HEK293T (cell line): ENCODE data around the gene NAA11.

Source experiments
- CTCF ChIA-PET: fragments of 350-600 bp; formaldehyde crosslinking; extraction: SDS; loops from one replicate; lab custom pipeline; 2021; ENCODE audit warnings: antibody characterized with exemption, inconsistent platforms; lab: Yijun Ruan, JAX
- POLR2A ChIA-PET: fragments of 350-600 bp; formaldehyde crosslinking; extraction: SDS; loops from one replicate; lab custom pipeline; 2020; ENCODE audit warnings: antibody characterized with exemption, inconsistent platforms; lab: Yijun Ruan, JAX
- DNase-seq: peaks from one replicate; pipeline ENCODE4 v3.0.0; 2012; ENCODE audit warnings: mixed read lengths; ENCODE audit errors: extremely low spot score
- ARNT ChIP-seq: fragments of 450-650 bp; IDR thresholded peaks from 2 replicates; pipeline ENCODE4 v1.6.1; 2017; ENCODE audit warnings: mild to moderate bottlenecking
- BHLHE40 ChIP-seq: fragments of 450-650 bp; IDR thresholded peaks from 2 replicates; pipeline ENCODE4 v1.6.1; 2016; ENCODE audit warnings: mild to moderate bottlenecking, moderate library complexity, borderline replicate concordance
- CTBP1 ChIP-seq: fragments of 450-650 bp; IDR thresholded peaks from 2 replicates; pipeline ENCODE4 v1.6.1; 2016; ENCODE audit warnings: borderline replicate concordance
- ELF4 ChIP-seq: fragments of 450-650 bp; IDR thresholded peaks from 2 replicates; pipeline ENCODE4 v1.6.1; 2017; ENCODE audit warnings: antibody characterized with exemption
- FOXA1 ChIP-seq: fragments of 450-650 bp; IDR thresholded peaks from 2 replicates; pipeline ENCODE4 v1.6.1; 2016; ENCODE audit warnings: mild to moderate bottlenecking
- FOXK2 ChIP-seq: fragments of 450-650 bp; IDR thresholded peaks from 2 replicates; pipeline ENCODE4 v1.6.1; 2016; ENCODE audit warnings: mild to moderate bottlenecking
- FOXM1 ChIP-seq: fragments of 450-650 bp; IDR thresholded peaks from 2 replicates; pipeline ENCODE4 v1.6.1; 2017; ENCODE audit warnings: mild to moderate bottlenecking, borderline replicate concordance
- HDGF ChIP-seq: fragments of 450-650 bp; IDR thresholded peaks from 2 replicates; pipeline ENCODE4 v1.6.1; 2017; ENCODE audit warnings: antibody characterized with exemption, borderline replicate concordance
- L3MBTL2 ChIP-seq: fragments of 450-650 bp; conservative IDR thresholded peaks from 2 replicates; pipeline ENCODE4 v1.6.1; 2016; ENCODE audit warnings: mild to moderate bottlenecking
- LEF1 ChIP-seq: fragments of 450-650 bp; IDR thresholded peaks from 2 replicates; pipeline ENCODE4 v1.6.1; 2017; ENCODE audit warnings: mild to moderate bottlenecking, borderline replicate concordance
- NFRKB ChIP-seq: fragments of 450-650 bp; IDR thresholded peaks from 2 replicates; pipeline ENCODE4 v1.6.1; 2016; ENCODE audit warnings: mild to moderate bottlenecking, moderate library complexity
- SP1 ChIP-seq: fragments of 450-650 bp; IDR thresholded peaks from 2 replicates; pipeline ENCODE4 v1.6.1; 2017
- SUZ12 ChIP-seq: fragments of 450-650 bp; IDR thresholded peaks from 2 replicates; pipeline ENCODE4 v1.6.1; 2016; ENCODE audit warnings: mild to moderate bottlenecking
- TARDBP ChIP-seq: fragments of 450-650 bp; IDR thresholded peaks from 2 replicates; pipeline ENCODE4 v1.6.1; 2016
- ZNF384 ChIP-seq: fragments of 450-650 bp; IDR thresholded peaks from 2 replicates; pipeline ENCODE4 v1.6.1; 2016
- TF ChIP-seq, protein P1 (sequence below): fragments of 450-650 bp; IDR thresholded peaks from 2 replicates; pipeline ENCODE4 v1.6.1; 2016

The NAA11 gene

DNA sequence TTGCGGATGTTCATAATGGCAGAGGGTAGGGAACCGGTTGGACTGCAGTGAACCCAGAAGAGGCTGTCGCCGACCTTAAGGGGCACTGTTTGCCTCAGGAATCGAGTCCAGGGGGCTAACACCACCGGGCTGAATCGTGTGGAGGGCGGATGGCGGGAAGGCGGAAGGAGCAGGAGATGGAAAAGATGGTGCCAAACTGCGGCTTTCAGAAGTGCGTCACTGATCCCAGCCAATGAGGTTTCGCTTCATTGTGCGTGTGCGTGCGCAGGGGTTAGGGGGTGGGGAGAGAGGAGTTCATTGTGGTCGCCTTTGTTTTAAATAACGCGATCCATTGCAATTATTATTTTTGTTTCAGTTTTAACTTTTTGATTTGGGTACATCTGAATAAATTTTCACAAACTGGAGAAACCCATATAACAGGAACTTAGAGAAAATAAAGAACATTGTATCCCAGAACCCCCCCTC is at the start of gene NAA11:
NAA11 (minus strand) TSS at position 198 of the 465 bp plus-strand sequence; CDS start at position 14, 184 bp downstream.
- no peak for TF ChIP-seq TARDBP
- no peak for TF ChIP-seq FOXK2
- no peak for TF ChIP-seq SUZ12
- TF ChIP-seq HDGF = no peak
- no peak for TF ChIP-seq L3MBTL2
- no peak for TF ChIP-seq CTBP1
- TF ChIP-seq ELF4 = no peak
- no peak for TF ChIP-seq ARNT
- no peak for TF ChIP-seq SP1
- TF ChIP-seq FOXA1 = no peak
- no peak for TF ChIP-seq LEF1
- TF ChIP-seq, protein P1, sequence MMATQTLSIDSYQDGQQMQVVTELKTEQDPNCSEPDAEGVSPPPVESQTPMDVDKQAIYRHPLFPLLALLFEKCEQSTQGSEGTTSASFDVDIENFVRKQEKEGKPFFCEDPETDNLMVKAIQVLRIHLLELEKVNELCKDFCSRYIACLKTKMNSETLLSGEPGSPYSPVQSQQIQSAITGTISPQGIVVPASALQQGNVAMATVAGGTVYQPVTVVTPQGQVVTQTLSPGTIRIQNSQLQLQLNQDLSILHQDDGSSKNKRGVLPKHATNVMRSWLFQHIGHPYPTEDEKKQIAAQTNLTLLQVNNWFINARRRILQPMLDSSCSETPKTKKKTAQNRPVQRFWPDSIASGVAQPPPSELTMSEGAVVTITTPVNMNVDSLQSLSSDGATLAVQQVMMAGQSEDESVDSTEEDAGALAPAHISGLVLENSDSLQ = no peak
- TF ChIP-seq BHLHE40 = no peak
- no peak for TF ChIP-seq FOXM1
- no peak for TF ChIP-seq NFRKB
- no peak for TF ChIP-seq ZNF384
- DNase-seq = no peak
- POLR2A ChIA-PET = no interaction called here
- CTCF ChIA-PET = no interaction called here

DNA sequence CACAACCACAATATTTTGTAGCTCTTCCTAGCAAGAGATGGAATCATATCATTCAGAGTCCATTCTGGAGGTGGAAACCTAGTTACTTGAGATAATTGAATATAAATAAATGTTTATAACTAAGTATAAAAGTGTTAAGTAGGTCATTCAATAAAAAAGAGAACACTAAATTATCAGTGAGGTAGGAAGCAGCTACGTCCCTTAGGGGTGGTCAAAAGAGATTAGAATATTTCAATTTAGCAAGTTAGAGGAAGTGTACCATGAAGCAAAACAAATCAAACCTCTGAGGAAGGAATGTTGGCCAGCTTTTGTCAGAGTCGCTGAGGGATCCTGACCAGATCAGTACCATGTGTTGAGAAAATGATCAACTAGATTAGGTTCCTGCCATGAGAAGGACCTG is 44.2 kb upstream of the NAA11 start:
- POLR2A ChIA-PET = no interaction called here
- TF ChIP-seq FOXM1 = no peak
- TF ChIP-seq FOXK2 = no peak
- no peak for TF ChIP-seq NFRKB
- TF ChIP-seq, protein P1 = no peak
- no peak for TF ChIP-seq L3MBTL2
- no peak for TF ChIP-seq BHLHE40
- TF ChIP-seq SUZ12 = no peak
- TF ChIP-seq ELF4 = no peak
- no peak for TF ChIP-seq ZNF384
- no peak for TF ChIP-seq ARNT
- no peak for TF ChIP-seq FOXA1
- no peak for TF ChIP-seq HDGF
- TF ChIP-seq CTBP1 = no peak
- TF ChIP-seq SP1 = no peak
- TF ChIP-seq TARDBP = no peak
- TF ChIP-seq LEF1 = no peak
- no peak for DNase-seq
- CTCF ChIA-PET = no interaction called here

DNA sequence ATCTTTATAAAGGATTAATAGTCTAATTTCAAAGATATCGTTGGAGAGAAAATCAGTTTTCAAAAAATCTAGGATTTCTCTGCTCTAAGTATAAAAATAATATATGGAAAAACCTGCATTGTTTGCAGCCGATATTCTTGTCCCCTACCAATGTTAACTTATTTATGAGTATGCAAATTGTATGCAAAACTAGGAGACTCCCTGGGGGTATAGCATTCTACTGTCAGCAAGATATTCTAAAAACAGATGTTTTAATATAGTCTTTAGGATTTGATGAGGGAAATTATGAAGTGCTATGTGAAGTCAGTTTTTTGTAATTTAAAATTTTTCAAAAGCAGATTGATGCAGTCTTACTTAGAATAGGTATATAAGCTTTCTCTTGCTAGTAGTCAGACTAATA is 41.2 kb upstream of the NAA11 start:
- DNase-seq = no peak
- POLR2A ChIA-PET = no interaction called here
- CTCF ChIA-PET = no interaction called here
- TF ChIP-seq FOXK2 = no peak
- TF ChIP-seq, protein P1 = no peak

DNA sequence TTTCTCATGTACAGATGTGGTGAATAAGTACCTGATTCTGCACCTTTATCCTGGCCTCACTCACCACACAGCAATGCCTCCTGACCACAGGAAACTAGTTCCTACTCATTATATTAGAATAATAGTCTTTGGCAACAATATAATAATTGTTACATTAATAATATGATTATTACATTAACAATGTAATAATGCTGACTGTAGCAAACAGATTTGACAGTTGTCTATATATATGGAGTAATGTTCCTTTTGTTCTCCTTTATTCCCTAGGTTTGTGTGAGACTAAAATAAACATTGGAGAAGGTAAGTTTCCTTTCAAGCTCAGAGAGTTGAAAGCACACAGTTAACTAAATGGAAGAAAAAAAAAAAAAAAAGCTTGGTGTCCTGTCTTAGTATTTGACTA is 40.6 kb upstream of the NAA11 start:
- TF ChIP-seq TARDBP = no peak
- TF ChIP-seq ARNT = no peak
- no peak for TF ChIP-seq L3MBTL2
- no peak for DNase-seq
- POLR2A ChIA-PET = no interaction called here
- CTCF ChIA-PET = no interaction called here

DNA sequence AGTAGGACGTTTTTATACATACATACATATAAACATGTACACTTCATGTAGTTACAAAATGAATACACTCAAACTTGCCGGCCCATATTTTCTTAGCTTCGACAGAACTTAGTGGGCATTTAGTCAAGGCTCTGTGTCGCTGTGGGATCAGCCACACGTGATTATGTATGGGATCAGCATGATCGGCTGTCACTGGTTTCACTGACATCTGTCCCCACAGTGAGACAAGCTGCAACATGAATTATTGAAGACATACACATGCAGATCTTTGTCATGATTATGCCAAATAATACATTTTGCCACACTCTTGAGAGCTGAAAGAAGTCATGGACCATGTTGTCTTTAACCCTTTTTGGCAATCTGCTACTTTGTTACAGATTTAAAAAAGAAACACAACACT is 38.2 kb upstream of the NAA11 start:
- no peak for DNase-seq
- CTCF ChIA-PET = no interaction called here
- POLR2A ChIA-PET = no interaction called here
- TF ChIP-seq, protein P1 = no peak
- TF ChIP-seq L3MBTL2 = no peak
- no peak for TF ChIP-seq ZNF384
- TF ChIP-seq LEF1 = no peak
- no peak for TF ChIP-seq SP1

DNA sequence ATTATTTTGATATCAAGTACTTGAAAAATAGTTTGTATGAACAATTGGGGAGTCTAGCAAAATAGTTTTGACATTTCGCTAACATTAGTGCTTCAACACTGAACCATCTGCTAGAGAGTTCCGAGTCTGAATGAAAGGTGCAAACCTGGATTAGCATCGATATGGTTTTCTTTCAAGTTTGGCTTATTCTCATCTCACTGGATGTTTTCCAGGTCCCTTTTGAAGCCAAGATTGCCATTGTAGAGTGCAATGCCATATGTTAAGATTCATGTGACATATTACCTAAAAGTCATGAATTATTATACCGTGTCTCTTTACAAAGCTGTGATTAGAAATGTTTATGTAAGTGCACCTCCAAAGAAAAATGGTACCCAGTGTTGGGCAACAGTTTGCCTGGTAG is 36.8 kb upstream of the NAA11 start:
- POLR2A ChIA-PET = no interaction called here
- DNase-seq = no peak
- TF ChIP-seq ELF4 (no peak), SUZ12 (no peak), HDGF (no peak), TARDBP (no peak), LEF1 (no peak), FOXK2 (no peak), L3MBTL2 (no peak), BHLHE40 (no peak), CTBP1 (no peak), ZNF384 (no peak), FOXM1 (no peak), SP1 (no peak), ARNT (no peak), FOXA1 (no peak), NFRKB (no peak)
- TF ChIP-seq, protein P1 = no peak
- CTCF ChIA-PET = no interaction called here
